Renal pelvis (tissue), 4 donors: Measurements from ENCODE around the gene VIPAS39. TPM values are rescaled to one million over a fixed set of nuclear protein-coding genes. Genes with fewer than 3 reads are reported as not detected.

Source experiments
- DNase-seq: peaks from one replicate; pipeline ENCODE4 v3.0.0-alpha.2; 2013
- polyA plus RNA-seq, 3 donors: library from polyadenylated mRNA; unstranded; fragments of 120-200 nt; gene quantifications; one replicate each; pipeline ENCODE4 v1.2.1, GENCODE V29; 2013; ENCODE audit not compliant: insufficient read length in 3 of 3

VIPAS39 gene
- polyA plus RNA-seq, 3 donors: 29.7 to 32.0 (median 31.3) TPM

DNA sequence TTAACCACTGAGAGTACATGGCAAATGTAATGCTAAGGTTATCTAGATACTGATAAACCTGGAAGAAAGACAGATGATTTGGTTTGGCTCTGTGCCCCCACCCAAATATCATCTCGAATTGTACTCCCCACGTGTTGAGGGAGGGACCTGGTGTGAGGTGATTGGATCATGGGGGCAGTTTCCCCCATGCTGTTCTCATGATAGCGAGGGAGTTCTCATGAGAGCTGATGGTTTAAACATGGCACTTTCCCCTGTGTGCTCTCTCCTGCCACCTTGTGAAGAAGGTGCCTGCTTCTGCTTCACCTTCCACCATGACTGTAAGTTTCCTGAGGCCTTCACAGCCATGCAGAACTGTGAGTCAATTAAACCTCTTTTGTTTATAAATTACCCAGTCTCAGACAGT lies 48.3 kb downstream of the VIPAS39 start:
- no peak for DNase-seq

DNA sequence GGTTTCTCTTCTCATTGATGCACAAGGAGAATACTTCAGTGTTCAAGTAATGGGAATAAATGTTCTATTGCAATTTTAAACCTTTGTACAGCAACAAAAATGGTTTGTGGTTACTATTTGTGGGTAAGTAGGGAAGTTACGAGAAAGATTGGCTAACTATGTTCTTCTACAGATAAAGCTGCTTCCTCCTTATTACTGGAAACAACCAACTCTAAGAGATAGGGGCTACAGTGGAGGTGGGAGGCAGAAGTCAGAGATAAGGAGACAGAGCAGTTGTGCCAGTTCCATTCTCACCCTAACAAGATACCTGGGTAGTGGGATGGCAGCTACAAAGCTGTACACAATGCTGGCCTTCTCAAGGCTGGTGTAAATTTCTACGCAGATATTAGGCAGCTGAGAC lies 50.2 kb downstream of the VIPAS39 start:
- DNase-seq: no peak

DNA sequence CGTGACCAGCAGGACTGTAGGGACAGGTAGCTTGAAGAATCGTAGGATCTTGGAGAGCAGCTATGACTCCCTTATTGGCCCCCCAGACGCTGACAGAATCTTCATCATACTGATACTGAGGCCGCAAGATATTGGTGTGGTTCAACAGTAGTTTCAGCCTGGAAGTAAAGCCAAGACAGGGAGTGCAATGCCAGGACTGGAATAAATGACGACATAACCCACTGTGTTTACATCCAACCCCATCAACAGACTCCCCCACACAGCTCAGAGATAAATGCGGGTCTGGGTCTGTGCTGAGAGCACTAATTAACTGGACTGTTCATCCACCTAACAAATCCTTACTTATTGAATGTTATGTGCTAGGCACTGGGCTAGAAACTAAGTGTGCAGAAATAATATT lies 50.7 kb downstream of the VIPAS39 start:
- peak; percentile 5 for DNase-seq

DNA sequence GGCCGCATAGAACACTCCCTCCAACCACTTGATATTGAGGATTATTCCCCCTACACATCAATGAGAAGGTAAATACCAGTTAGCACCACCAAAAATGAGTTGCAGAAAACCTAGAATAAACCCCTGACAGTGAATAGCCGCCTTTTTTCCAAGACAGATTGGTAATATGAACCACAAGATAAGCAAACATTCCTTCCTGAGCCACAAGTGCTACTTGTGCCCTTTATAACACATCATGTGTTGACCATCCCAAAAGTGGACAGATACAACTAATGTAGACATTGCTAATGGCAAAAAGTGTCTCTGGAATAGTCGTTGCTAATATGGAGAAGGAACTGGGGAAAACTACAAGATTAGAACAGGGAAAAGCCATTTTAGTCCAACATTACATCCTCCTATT lies 51.3 kb downstream of the VIPAS39 start:
- no peak for DNase-seq

DNA sequence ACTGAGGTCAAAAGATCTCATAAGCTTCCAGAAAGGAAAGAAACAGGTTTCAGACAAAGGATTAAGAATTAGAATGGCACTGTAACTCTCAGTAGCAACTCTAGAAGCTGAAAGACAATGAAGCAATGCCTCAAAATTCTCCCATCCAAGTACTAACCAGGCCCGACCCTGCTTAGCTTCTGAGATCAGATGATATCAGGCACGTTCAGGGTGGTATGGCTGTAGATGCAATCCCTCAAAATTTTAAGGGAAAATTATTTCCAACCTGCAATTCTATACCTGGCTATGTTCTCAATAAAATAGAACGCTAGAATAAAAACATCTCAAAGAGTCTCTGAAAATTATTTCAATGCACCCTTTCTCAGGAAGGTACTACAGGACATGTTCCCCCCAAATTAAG lies 53.6 kb downstream of the VIPAS39 start:
- DNase-seq: no peak

DNA sequence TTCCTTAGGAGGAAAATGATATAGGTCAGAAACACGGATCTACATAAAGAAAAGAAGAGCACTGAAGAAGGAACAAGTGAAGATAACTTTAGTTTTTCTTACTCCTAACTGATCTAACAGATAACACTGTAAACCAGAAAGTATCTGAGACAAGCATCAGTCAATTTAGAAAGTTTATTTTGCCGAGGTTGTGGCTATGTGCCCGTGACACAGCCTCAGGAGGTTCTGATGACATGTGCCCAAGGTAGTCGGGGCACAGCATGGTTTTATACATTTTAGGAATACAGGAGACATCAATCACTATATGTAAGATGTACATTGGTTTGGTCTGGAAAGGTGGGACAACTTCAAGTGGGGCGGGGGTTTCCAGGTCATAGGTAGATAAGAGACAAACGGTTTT lies 57.2 kb downstream of the VIPAS39 start:
- no peak for DNase-seq

DNA sequence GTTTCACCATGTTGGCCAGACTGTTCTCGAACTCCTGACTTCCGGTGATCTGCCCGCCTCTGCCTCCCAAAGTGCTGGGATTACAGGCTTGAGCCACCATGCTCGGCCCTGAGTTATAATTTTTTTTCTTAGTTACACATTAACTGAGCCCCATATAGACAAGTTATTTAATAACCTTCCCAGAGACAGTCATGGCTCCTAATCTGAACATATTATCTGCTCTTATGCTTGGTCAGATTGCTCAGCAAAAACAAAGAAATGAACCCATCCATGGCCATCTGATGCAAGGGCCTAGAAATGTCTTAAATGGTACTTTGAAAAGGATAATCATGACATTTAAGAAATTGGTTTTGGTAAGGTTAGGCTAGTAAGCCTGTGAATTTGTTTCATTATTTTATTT lies 67.2 kb downstream of the VIPAS39 start:
- DNase-seq: no peak

DNA sequence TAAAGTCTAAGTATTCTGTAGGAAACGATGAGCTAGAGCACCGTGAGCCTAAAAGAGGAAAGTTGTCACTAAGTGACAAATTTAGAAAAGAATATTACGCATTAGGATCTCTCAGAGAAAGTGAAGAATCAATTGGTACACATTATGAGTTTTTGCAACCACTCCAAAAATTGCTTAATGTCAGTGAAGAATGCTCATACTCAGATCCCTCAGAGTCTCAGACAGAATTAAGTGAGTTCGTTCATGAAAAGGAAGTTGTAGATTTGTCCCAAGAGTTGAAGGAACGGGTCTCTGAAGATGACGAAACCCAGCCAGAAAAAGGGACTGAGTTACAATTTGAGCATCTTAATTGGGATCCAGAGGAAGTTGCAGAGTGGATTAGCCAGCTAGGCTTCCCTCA lies 78.7 kb downstream of the VIPAS39 start:
- DNase-seq: no peak

DNA sequence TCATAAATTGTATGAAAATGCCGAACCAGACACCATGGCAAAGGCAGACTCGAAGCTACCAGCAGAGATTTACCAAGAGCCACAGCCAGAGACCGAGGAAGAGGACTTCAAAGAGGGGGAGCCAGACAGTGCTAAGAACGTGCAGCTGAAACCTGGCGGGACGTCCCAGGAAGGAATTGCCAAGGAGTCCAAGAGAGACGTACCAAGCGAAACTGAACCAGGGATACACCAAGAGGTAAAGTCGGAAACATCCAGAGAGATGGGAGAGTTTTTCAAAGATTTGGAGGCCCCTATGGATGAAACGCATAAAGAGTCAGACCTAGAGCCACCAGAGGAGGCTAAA lies 79.9 kb downstream of the VIPAS39 start:
- no peak for DNase-seq

DNA sequence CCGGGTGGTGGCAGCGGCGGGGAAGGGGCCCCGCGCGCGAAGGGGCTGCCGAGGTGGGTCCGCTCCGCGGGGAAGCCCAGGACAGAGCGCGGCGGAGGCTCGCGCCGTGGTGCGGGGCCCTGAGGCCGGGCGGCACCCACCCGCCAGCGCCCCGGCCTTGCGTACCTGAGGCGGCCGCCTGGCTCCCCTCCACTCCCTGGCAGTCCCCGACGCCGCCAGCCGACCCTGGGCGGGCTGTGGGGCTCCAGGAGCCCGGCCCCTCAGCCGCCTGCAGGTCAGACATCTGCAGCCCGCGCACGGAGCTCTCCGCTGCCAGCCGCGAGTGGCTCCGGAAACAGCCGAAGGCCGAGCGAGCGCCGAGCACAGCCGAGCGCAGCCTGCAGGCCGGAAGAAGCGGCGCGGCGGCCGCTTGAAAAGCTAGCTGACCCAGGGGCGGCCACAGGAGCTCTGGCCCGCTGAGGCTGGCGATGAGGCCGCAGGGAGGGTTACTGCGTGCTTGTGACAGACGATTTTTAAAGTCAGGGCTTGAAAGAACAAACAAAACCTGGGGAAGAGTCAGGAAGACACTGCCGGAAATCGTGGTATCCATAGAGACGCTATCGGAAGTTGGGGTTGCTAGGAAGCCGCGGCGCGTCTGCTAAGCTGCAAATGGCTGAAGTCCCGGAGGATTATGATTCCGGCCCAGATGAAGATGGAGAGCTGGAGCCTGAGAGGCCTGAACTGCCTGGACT lies 80.5 kb downstream of the VIPAS39 start, which contains the start of the genes SAMD15 and TMED8:
SAMD15 (plus strand) TSS at position 609 of the 731 bp plus-strand sequence; CDS start at position 649, 40 bp downstream.
TMED8 (minus strand) TSS at position 324 of the 731 bp plus-strand sequence; CDS start at position 283, 41 bp downstream.
- DNase-seq: peak; percentile 87

Other genes with a start within 250 kb of the VIPAS39 start
- not detected for gene NGB, start 186.4 kb downstream of the VIPAS39 start, polyA plus RNA-seq
- gene POMT2, start 136.7 kb downstream of the VIPAS39 start, polyA plus RNA-seq: 10 to 100 TPM; 36.6 to 54.2 (median 44.1) TPM
- gene GSTZ1, start 136.6 kb downstream of the VIPAS39 start, polyA plus RNA-seq: 10 to 100 TPM; 31.8 to 33.6 (median 33.5) TPM
- 10 to 100 TPM; 18.1 to 25.4 (median 24.5) TPM for gene TMED8, start 80.5 kb downstream of the VIPAS39 start, polyA plus RNA-seq
- 10 to 100 TPM in 1 of 3 donors, 1 to 10 TPM in 2; 8.0 to 10.8 (median 8.3) TPM for gene SAMD15, start 80.2 kb downstream of the VIPAS39 start, polyA plus RNA-seq
- 1 to 10 TPM; 2.0 to 4.5 (median 2.8) TPM for gene NOXRED1, start 34.1 kb downstream of the VIPAS39 start, polyA plus RNA-seq
- gene AHSA1, start 492 bp upstream of the VIPAS39 start, polyA plus RNA-seq: 100 to 1,000 TPM; 173 to 234 (median 209) TPM
- gene ISM2, start 41.2 kb upstream of the VIPAS39 start, polyA plus RNA-seq: 1 to 10 TPM; 2.1 to 2.9 (median 2.7) TPM
- 10 to 100 TPM; 64.8 to 77.3 (median 67.5) TPM for gene SPTLC2, start 159.0 kb upstream of the VIPAS39 start, polyA plus RNA-seq